GM18505 (cell line): ENCODE data around the gene NFATC1.

Experiments used
- ATAC-seq: cut with Tn5 transposase; IDR thresholded peaks from one replicate; pipeline ENCODE4 v1.9.1; 2021; ENCODE audit not compliant: unreplicated experiment
- POLR2A ChIP-seq: IDR thresholded peaks from 4 replicates; pipeline ENCODE4 v1.6.1; 2011; ENCODE audit warnings: borderline replicate concordance; ENCODE audit not compliant: insufficient read depth, insufficient read length; ENCODE audit errors: extremely low read depth

Gene NFATC1

DNA sequence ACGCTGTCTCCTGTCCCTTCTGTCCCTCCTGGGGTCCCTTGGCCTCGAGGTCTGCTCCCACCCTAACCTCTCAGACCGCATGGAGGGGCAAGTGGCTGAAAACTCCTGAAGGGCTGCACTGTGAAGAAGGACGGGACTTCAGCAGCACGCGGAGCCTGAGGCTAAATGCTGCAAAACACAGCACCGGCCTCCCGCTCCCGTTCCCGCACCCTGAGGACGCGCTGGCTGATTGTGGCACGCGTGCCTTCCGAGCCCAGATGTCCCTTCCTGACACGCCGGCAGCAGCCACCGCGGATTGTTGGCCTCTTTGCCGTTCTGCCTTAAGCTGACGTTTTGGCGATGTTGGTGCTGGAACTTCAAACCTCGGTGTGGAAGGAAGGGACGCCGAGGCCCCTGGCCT lies 158.0 kb downstream of the NFATC1 start:
- ATAC-seq = no peak
- no peak for TF ChIP-seq POLR2A

- TF ChIP-seq POLR2A = no peak
- no peak for ATAC-seq
These were observed 158.6 kb downstream of the NFATC1 start for GRCh38 chr18:79554321-79554720.

DNA sequence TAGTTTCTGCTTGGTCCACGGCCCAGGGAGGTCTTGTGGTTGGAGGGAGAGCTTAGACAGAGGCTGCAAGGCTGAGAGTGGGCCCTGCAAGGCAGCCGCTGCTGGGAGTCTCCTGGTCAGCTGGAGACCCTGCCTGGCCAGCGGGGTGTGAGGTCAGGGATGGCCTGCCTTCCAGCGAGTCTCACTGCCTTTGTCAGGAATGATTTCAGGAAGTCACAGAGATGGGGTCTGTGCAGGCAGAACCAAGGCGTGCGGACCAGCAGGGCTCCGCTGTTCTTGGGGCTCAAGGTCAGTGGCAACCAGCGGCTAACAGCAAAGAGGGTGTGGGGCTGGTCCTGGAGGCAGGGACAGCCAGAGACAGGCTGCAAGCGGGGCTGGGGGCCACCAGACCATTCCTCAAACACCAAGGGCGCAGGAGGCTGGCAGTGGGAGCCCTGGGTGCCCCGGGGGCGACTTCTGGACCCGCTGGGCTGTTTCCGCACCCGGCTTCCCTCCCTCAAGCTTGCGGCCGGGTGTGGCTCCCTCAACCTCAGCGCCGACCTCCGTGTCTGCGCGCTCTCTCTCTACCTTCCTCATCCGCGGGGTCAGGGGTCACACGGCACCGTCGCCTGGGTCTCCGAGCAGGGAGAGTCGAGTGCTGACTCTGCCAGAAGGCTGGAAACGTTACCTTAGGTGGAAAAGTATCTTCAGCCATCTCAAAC lies 159.4 kb downstream of the NFATC1 start:
- TF ChIP-seq POLR2A = no peak
- ATAC-seq = no peak

DNA sequence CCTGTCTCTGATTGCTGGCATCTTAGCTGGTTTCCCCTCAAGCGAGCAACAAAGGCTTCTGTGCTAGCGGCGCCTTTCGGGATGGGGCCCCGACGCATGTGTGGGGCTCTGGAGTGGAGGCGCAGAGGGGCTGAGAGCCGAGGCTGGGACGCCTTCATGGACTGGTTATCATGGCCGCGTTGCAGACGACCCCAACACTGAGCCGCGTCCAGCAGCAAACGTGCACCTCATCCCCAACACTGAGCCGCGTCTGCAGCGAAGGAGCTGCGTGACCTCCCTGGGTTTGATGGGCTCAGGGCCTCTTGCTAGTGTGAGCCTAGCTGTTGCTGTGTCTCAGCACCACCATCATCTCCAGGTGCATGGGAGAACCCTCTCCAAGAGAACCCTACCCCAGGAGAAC lies 160.2 kb downstream of the NFATC1 start:
- no peak for ATAC-seq
- TF ChIP-seq POLR2A = no peak

DNA sequence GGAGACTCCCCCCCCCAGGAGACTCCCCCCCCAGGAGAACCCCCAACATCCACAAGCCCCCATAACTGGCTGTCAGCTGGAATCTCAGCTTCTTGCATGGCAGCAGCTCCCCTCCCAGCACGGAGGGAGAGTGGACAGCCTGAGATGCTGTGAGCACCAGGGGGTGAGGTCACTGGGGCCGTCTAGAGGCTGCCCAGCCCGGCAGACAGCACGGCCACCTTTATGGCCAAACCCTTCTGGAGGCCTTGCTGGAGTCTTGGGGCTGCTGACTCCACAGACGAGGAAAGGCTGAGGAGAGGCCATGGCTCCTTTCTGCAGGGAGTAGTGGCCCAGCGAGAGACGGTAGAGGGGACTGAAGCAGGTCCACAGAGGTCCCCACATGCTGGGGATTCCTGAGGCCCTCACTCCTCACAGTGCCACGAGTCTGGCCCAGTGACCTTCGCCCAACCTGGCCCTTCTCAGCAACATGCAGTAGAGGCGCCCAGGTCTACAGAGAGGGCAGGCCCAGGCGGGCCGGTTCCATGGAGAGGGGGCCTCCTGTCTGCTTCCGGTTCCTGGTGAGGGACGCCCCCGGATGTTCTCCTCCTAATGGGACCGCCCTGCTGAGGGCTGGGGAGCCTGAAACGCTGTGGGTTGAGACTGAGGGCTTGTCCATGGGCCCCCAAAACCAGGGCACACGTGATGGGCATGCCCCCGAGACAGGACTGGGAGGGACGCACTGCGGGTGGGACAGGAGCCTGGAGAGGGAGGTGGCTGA lies 161.3 kb downstream of the NFATC1 start:
- ATAC-seq = no peak
- TF ChIP-seq POLR2A = no peak

- ATAC-seq = no peak
- no peak for TF ChIP-seq POLR2A
These were observed 162.6 kb downstream of the NFATC1 start for GRCh38 chr18:79558196-79558932.

GRCh38 chr18:79558933-79559416 lies 163.2 kb downstream of the NFATC1 start:
- no peak for TF ChIP-seq POLR2A
- ATAC-seq = no peak

DNA sequence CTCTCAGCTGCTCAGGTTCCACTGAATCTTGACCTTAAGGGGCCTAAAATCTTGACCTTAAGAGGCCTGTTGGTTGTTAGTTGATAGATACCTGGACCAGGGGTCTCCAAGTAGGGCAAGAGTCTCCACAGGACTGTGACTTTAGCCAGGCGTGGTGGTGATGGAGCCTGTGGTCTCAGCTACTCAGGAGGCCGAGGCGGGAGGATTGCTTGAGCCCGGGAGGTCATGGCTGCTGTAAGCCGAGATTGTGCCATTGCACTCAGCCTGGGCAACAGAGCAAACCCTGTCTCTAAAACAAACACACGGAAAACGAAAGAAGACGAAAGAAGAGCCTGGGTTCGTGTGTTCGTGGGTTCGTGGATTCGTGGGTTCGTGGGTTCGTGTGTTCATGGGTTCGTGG lies 163.7 kb downstream of the NFATC1 start:
- TF ChIP-seq POLR2A = no peak
- ATAC-seq = no peak

DNA sequence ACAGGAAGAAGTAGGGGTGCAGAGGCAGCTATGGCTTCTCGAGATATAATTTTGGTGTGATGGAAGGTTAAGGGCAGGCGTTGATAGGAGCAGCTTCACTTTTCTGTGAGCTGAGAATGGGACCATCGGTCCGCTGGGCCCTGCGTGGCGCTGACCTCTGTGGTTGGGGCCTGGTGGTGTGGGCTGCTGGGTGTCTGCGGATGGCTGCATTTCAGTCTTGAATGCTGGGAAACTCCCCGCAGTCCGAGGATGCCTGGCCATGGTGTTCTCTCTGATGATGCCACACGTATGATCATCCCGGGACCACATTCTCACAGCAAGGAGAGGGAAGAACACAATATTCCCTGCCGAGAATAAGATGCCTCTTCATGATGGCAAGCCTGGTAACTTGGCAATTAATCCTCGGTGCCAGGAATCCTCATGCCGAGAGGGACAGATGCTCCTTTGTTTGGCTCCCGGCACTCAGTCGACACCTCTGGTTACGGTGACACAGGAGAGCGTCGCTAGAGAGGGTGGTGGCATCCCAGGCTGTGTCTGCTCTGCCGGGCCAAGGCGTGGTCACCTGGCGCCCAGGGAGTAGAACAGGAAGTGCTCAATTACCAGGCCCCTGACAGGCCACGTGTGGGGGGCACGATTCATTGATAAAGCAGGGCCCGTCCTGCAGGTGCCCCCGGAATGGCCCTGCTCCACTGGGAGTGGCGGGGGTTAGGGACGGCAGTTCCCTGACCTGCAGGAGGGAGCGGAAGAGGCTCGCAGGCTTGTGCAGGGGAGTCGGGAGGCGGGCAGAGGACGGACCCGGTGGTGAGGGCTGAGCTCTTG lies 164.5 kb downstream of the NFATC1 start:
- no peak for ATAC-seq
- TF ChIP-seq POLR2A = no peak

GRCh38 chr18:79560861-79561210 lies 165.1 kb downstream of the NFATC1 start:
- no peak for TF ChIP-seq POLR2A
- ATAC-seq = no peak

GRCh38 chr18:79563949-79564348 lies 168.2 kb downstream of the NFATC1 start:
- no peak for TF ChIP-seq POLR2A
- ATAC-seq = no peak

DNA sequence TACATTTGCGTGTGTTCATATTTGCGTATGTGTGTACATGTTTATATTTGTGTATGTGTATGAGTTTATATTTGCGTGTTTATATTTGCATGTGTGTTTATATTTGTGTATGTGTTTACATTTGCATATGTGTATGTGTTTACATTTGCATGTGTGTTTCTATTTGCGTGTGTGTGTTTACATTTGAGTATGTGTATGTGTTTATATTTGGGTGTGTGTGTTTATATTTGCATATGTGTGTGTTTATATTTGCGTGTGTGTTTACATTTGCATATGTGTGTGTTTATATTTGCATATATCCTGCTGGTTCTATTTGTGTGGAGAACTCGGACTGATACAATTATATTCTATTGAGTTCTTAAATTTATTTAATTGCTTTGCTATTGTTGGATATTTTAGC lies 168.7 kb downstream of the NFATC1 start:
- no peak for ATAC-seq
- TF ChIP-seq POLR2A = no peak
